Body of pancreas (tissue), 4 donors: Measurements from ENCODE around the gene DKK3. TPM values are rescaled to one million over a fixed set of nuclear protein-coding genes. Genes with fewer than 3 reads are reported as not detected.

Experiments
- ATAC-seq: fragments of 150-250 bp; one replicate; pipeline ENCODE4 v1.9.1; 2016
- DNase-seq, 4 donors: peaks; one replicate each; pipeline ENCODE4 v3.0.0-alpha.2; 2019
- H3K27ac ChIP-seq, 4 donors: fragments of 200-600 bp; sonication (generic); 1 replicate in 3 of 4; 2 replicates in 1 of 4; pipeline versions ENCODE4 v1.5.1 to v1.6.1; 2016 to 2019; ENCODE audit warnings: mild to moderate bottlenecking in 1 of 4, mixed read lengths in 1 of 4, moderate library complexity in 1 of 4
- H3K27me3 ChIP-seq, 2 donors: fragments of 200-600 bp; sonication (generic); one replicate each; pipeline ENCODE4 v1.6.0; 2016; ENCODE audit warnings: mild to moderate bottlenecking in 1 of 2
- H3K36me3 ChIP-seq, 2 donors: fragments of 200-600 bp; sonication (generic); replicated peaks in 1 of 2; 2 replicates each; pipeline ENCODE4 v1.5.1; 2016; ENCODE audit warnings: low read depth in 2 of 2; ENCODE audit not compliant: insufficient read depth in 1 of 2
- H3K4me1 ChIP-seq: fragments of 200-600 bp; sonication (generic); one replicate; pipeline ENCODE4 v1.6.0; 2016
- H3K4me3 ChIP-seq, 2 donors: fragments of 200-600 bp; sonication (generic); 1 replicate in 1 of 2; 2 replicates in 1 of 2; pipeline ENCODE4 v1.5.1; 2016 to 2019
- H3K9me3 ChIP-seq, 3 donors: fragments of 200-600 bp; sonication (generic); 1 replicate in 2 of 3; 2 replicates in 1 of 3; pipeline ENCODE4 v1.5.1; 2016
- POLR2A ChIP-seq, 3 donors: fragments of 450-650 bp; IDR thresholded peaks; one replicate each; pipeline ENCODE4 v1.6.1; 2016; ENCODE audit warnings: antibody characterized with exemption in 3 of 3, mild to moderate bottlenecking in 2 of 3
- WGBS, 2 donors: methylation state at CpG; one replicate each; pipeline ENCODE4 v1.1.5; 2017; 5-methylcytosine and 5-hydroxymethylcytosine counted together
- intact Hi-C: fragments of 100-400 bp; cut with DNase I; formaldehyde crosslinking; loops from one replicate; pipeline ENCODE4 v1.15.1; 2023
- total RNA-seq, 2 donors: library from RNA; depleted of rRNA; stranded (reverse); fragments of >200 nt; gene quantifications; one replicate each; pipeline ENCODE4 v1.1.0, GENCODE V29; 2016
- TF ChIP-seq, protein P1 (sequence below), 7 experiments: fragments of 450-650 bp in 4 of 7; fragments of 200-600 bp in 3 of 7; sonication (generic) in 3 of 7; IDR thresholded peaks; one replicate each; pipeline ENCODE4 v1.5.1; 2016 to 2019; ENCODE audit warnings: antibody characterized with exemption in 7 of 7

Gene DKK3
- total RNA-seq, 2 donors from 2014 or later = 14.5 to 25.9 TPM

DNA sequence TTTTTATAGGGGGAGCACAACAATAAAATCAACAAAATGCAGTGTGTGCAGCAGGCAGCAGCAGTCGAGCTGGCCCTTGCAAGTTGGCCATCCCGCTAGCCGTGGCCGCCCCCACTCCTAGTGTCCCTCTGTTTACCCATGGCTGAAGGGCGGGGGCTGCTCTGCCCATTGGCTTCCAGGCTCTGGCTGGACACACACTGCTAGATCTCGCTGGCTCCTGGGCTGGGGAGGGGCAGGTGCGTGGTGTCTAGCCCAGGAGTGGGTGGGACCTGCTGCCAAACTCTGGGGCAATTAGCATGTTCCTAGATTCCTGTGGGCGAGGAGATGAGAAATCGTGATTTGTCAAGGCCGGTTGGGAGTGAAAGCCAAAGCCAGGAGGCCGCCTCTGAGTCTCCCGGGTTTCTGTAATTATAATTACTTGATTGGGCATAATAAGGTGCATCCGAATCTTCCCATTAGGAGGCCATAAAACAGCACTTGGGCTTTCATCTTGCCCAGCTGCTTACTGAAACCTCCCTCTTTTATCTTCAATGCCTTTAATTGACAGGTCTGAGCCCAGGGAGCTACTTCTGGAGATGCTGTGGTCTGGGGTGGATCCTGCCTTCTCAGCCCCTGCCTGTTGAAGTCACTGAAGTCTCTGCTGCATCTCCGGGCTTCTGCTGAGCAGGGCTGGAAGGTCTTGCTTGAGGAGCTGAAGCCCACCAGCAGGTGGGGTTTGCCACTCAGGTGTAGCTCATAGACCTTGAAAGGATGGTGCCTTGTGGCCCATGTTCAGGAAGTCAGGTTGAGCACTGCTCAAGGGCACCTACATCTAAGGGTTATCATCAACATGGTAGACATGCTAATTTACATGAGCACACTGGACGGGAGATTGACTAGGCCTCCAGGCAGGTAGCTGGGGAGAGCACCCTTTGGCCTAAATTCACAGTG lies 44.5 kb upstream of the DKK3 start:
- TF ChIP-seq POLR2A (IDR thresholded peaks at IDR 0.05) = no peak
- TF ChIP-seq, protein P1, sequence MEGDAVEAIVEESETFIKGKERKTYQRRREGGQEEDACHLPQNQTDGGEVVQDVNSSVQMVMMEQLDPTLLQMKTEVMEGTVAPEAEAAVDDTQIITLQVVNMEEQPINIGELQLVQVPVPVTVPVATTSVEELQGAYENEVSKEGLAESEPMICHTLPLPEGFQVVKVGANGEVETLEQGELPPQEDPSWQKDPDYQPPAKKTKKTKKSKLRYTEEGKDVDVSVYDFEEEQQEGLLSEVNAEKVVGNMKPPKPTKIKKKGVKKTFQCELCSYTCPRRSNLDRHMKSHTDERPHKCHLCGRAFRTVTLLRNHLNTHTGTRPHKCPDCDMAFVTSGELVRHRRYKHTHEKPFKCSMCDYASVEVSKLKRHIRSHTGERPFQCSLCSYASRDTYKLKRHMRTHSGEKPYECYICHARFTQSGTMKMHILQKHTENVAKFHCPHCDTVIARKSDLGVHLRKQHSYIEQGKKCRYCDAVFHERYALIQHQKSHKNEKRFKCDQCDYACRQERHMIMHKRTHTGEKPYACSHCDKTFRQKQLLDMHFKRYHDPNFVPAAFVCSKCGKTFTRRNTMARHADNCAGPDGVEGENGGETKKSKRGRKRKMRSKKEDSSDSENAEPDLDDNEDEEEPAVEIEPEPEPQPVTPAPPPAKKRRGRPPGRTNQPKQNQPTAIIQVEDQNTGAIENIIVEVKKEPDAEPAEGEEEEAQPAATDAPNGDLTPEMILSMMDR (IDR thresholded peaks at IDR 0.05) = no peak
- DNase-seq (no peak), ATAC-seq (no peak)
- no peak overlapping the region for H3K4me3 ChIP-seq
- no peaks in the 10 kb centered on the region for H3K27me3 ChIP-seq
- H3K36me3 ChIP-seq = no peaks in the 10 kb centered on the region
- WGBS, 2 donors = 91 to 94% methylated on average over 14 to 15 of the region's 15 CpGs
- no peak overlapping the region for H3K27ac ChIP-seq
- peaks cover 18% of the 10 kb centered on the region for H3K4me1 ChIP-seq
- peaks cover 0 to 4% (median 0%) of the 10 kb centered on the region in 3 donors for H3K9me3 ChIP-seq
- intact Hi-C loops = no loop called here

GRCh38 chr11:12051287-12051662 lies 42.8 kb upstream of the DKK3 start:
- peak in 1 of 4 donors; percentile 43 for DNase-seq
- TF ChIP-seq, protein P1 (IDR thresholded peaks at IDR 0.05) = no peak
- peak in 1 of 3 donors; percentile 10 for TF ChIP-seq POLR2A (IDR thresholded peaks at IDR 0.05)

GRCh38 chr11:12050470-12051286 lies 42.3 kb upstream of the DKK3 start:
- H3K4me1 ChIP-seq = peaks cover 22% of the 10 kb centered on the region
- ATAC-seq = peak; percentile 54
- DNase-seq = peak; percentile 41 to 79 (median 75)
- TF ChIP-seq, protein P1 (IDR thresholded peaks at IDR 0.05) = no peak
- no peak for TF ChIP-seq POLR2A (IDR thresholded peaks at IDR 0.05)
- H3K27me3 ChIP-seq = no peaks in the 10 kb centered on the region
- H3K4me3 ChIP-seq = no peak overlapping the region
- peaks cover 0 to 4% (median 0%) of the 10 kb centered on the region in 3 donors for H3K9me3 ChIP-seq
- H3K36me3 ChIP-seq = no peaks in the 10 kb centered on the region
- WGBS, 2 donors = 21 to 31% methylated on average over 10 of the region's 10 CpGs
- intact Hi-C loops = no loop called here
- peak overlapping the region; percentile 25 to 69 (median 46) for H3K27ac ChIP-seq

More at GRCh38 chr11:12051287-12051662, 42.8 kb upstream of the DKK3 start:
- Histone ChIP-seq H3K27me3 (no peaks in the 10 kb centered on the region), H3K9me3 (peaks cover 0 to 4% (median 0%) of the 10 kb centered on the region in 3 donors), H3K4me1 (peaks cover 22% of the 10 kb centered on the region), H3K4me3 (no peak overlapping the region), H3K27ac (peak overlapping the region; percentile 25 to 69 (median 46)), H3K36me3 (no peaks in the 10 kb centered on the region)
- WGBS, 2 donors = 39 to 67% methylated on average over 6 of the region's 6 CpGs
- intact Hi-C loops = no loop called here
- peak; percentile 9 for ATAC-seq

DNA sequence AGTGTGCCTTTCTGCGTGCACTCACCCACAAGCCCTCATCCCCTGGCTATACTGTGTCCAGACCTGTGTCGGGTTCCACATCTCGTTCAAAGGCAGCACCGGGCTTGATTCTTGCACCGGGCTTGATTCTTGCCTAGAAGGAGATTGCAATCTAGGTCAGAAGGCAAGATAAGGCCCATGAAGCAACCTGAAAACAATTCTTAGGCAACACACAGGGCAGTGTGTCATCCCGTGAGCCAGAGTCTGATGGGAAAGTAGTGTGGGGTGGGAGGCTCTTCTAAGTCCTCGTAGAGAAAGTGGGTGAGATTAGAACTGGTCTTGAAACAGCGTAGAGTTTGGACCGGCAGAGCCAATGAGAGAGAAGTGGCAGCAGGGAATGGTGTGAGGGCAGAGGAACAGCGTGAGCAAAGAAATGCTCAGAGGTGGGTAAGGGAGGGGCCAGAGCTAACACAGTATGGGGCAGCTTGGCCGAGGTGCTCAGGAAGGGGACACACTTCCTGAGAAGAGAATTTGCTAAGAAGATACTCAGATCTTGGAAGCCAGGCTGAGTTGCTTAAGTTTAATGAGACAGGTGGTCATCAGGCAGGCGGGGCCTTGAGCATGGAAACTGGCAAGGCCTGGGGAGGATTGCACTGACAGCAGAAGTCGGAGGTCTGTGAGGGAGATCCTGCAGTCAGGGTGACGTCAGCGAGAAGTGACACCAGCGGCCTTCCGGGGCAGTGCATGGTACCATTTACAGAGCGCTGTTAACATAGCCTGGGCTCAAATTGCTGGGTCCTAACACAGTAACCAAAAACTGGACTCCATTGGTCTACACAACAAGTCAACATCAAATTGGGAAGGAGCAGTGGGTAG lies 40.7 kb upstream of the DKK3 start:
- TF ChIP-seq, protein P1 (IDR thresholded peaks at IDR 0.05) = no peak
- no peak for TF ChIP-seq POLR2A (IDR thresholded peaks at IDR 0.05)
- ATAC-seq (no peak), DNase-seq (no peak)
- no peak overlapping the region for H3K27ac ChIP-seq
- H3K4me3 ChIP-seq = no peak overlapping the region
- intact Hi-C loops = loop anchor here (5.0 to 10.0 kb wide), 3 partner anchors 114 to 244 kb away; no protein-coding TSS in a partner anchor
- 91 to 95% methylated on average over 18 of the region's 18 CpGs for WGBS, 2 donors
- peaks cover 28% of the 10 kb centered on the region for H3K4me1 ChIP-seq
- peaks cover 0 to 4% (median 0%) of the 10 kb centered on the region in 3 donors for H3K9me3 ChIP-seq
- no peaks in the 10 kb centered on the region for H3K27me3 ChIP-seq
- no peaks in the 10 kb centered on the region for H3K36me3 ChIP-seq
